Measurements from ENCODE around the gene NOM1. TPM values are rescaled to one million over a fixed set of nuclear protein-coding genes. Genes with fewer than 3 reads are reported as not detected.

The NOM1 gene
- total RNA-seq, 4 donors from 2014 or later: 15.1 to 20.7 (median 17.1) TPM

- TF ChIP-seq EP300 (IDR thresholded peaks at IDR 0.05): no peak
- TF ChIP-seq CTCF (IDR thresholded peaks at IDR 0.05): no peak
- no peak for TF ChIP-seq POLR2AphosphoS5 (IDR thresholded peaks at IDR 0.05)
- TF ChIP-seq POLR2A (IDR thresholded peaks at IDR 0.05): no peak
- Histone ChIP-seq H3K9me3 (no peaks in the 10 kb centered on the region), H3K27ac (no peak overlapping the region), H3K36me3 (no peaks in the 10 kb centered on the region), H3K4me1 (peaks cover 0 to 39% (median 14%) of the 10 kb centered on the region in 3 donors), H3K27me3 (peaks cover 98% of the 10 kb centered on the region), H3K4me3 (no peak overlapping the region)
- WGBS, 2 donors (ENCODE audit: low coverage in 1 of 2): 0% methylated on average over 6 of the region's 50 CpGs; no CpG with 5 or more reads in 1 of the 2 donors
- no peak for ATAC-seq
These were observed 69.6 kb downstream of the NOM1 start for GRCh38 chr7:157018997-157019608.

GRCh38 chr7:157019718-157020451 is 70.4 kb downstream of the NOM1 start:
- ATAC-seq: no peak
- no peak overlapping the region for H3K4me3 ChIP-seq
- no peak overlapping the region for H3K27ac ChIP-seq
- 6 to 8% methylated on average over 9 to 25 of the region's 25 CpGs for WGBS, 2 donors (ENCODE audit: low coverage in 1 of 2)
- peaks cover 0 to 39% (median 14%) of the 10 kb centered on the region in 3 donors for H3K4me1 ChIP-seq
- TF ChIP-seq POLR2A (IDR thresholded peaks at IDR 0.05) (no peak), EP300 (IDR thresholded peaks at IDR 0.05) (no peak), CTCF (IDR thresholded peaks at IDR 0.05) (no peak), POLR2AphosphoS5 (IDR thresholded peaks at IDR 0.05) (no peak)
- H3K9me3 ChIP-seq: no peaks in the 10 kb centered on the region
- no peaks in the 10 kb centered on the region for H3K36me3 ChIP-seq
- peaks cover 98% of the 10 kb centered on the region for H3K27me3 ChIP-seq

- Histone ChIP-seq H3K4me1 (peaks cover 0 to 39% (median 14%) of the 10 kb centered on the region in 3 donors), H3K36me3 (no peaks in the 10 kb centered on the region), H3K27me3 (peaks cover 98% of the 10 kb centered on the region), H3K9me3 (no peaks in the 10 kb centered on the region), H3K27ac (no peak overlapping the region), H3K4me3 (peak overlapping the region in 1 of 2 donors; percentile 34)
- WGBS, 2 donors (ENCODE audit: low coverage in 1 of 2): 3 to 10% methylated on average over 5 to 22 of the region's 38 CpGs
- no peak for ATAC-seq
- no peak for TF ChIP-seq EP300 (IDR thresholded peaks at IDR 0.05)
- no peak for TF ChIP-seq POLR2AphosphoS5 (IDR thresholded peaks at IDR 0.05)
- no peak for TF ChIP-seq POLR2A (IDR thresholded peaks at IDR 0.05)
- TF ChIP-seq CTCF (IDR thresholded peaks at IDR 0.05): no peak
These were observed 71.1 kb downstream of the NOM1 start for GRCh38 chr7:157020514-157021070.

- 0 to 5% methylated on average over 5 to 7 of the region's 84 CpGs for WGBS, 2 donors (ENCODE audit: low coverage in 1 of 2)
- no peak for ATAC-seq
- Histone ChIP-seq H3K4me3 (peak overlapping the region in 1 of 2 donors; percentile 34), H3K9me3 (no peaks in the 10 kb centered on the region), H3K27ac (no peak overlapping the region), H3K27me3 (peaks cover 97% of the 10 kb centered on the region), H3K4me1 (peaks cover 0 to 39% (median 14%) of the 10 kb centered on the region in 3 donors), H3K36me3 (no peaks in the 10 kb centered on the region)
- TF ChIP-seq POLR2AphosphoS5 (IDR thresholded peaks at IDR 0.05) (no peak), EP300 (IDR thresholded peaks at IDR 0.05) (no peak), CTCF (IDR thresholded peaks at IDR 0.05) (no peak), POLR2A (IDR thresholded peaks at IDR 0.05) (no peak)
These were observed 71.8 kb downstream of the NOM1 start for GRCh38 chr7:157021071-157021870.
